Skeletal muscle satellite cell (primary cell): ENCODE data around the gene CIAO3.
A peak's percentile ranks its signal among the peaks of the same experiment; 100 is the strongest.
"Not testable (repeated sequence)": the region's sequence is repeated elsewhere in the genome, so short reads cannot be mapped to it uniquely, and the experiment has no call there.

Experiments used
- H3K27me3 ChIP-seq: 2 replicates; pipeline ENCODE4 v1.7.0; 2013; ENCODE audit warnings: low read length; ENCODE audit not compliant: control insufficient read depth, insufficient read depth
- H3K36me3 ChIP-seq: 2 replicates; pipeline ENCODE4 v1.7.0; 2013; ENCODE audit warnings: mild to moderate bottlenecking, control low read depth, low read length; ENCODE audit not compliant: insufficient read depth
- H3K4me1 ChIP-seq: 2 replicates; pipeline ENCODE4 v1.7.0; 2013; ENCODE audit warnings: low read length; ENCODE audit not compliant: control insufficient read depth, insufficient read depth
- H3K4me2 ChIP-seq: 2 replicates; pipeline ENCODE4 v1.7.0; 2013; ENCODE audit warnings: mild to moderate bottlenecking, low read length
- H3K4me3 ChIP-seq: 2 replicates; pipeline ENCODE4 v1.7.0; 2013; ENCODE audit warnings: low read length
- H3K9ac ChIP-seq: 2 replicates; pipeline ENCODE4 v1.7.0; 2013; ENCODE audit warnings: mild to moderate bottlenecking, low read depth, low read length, moderate library complexity
- H3K9me3 ChIP-seq: replicated peaks from 2 replicates; pipeline ENCODE4 v1.7.0; 2013; ENCODE audit warnings: mild to moderate bottlenecking, control low read depth, low read length

The CIAO3 gene

DNA sequence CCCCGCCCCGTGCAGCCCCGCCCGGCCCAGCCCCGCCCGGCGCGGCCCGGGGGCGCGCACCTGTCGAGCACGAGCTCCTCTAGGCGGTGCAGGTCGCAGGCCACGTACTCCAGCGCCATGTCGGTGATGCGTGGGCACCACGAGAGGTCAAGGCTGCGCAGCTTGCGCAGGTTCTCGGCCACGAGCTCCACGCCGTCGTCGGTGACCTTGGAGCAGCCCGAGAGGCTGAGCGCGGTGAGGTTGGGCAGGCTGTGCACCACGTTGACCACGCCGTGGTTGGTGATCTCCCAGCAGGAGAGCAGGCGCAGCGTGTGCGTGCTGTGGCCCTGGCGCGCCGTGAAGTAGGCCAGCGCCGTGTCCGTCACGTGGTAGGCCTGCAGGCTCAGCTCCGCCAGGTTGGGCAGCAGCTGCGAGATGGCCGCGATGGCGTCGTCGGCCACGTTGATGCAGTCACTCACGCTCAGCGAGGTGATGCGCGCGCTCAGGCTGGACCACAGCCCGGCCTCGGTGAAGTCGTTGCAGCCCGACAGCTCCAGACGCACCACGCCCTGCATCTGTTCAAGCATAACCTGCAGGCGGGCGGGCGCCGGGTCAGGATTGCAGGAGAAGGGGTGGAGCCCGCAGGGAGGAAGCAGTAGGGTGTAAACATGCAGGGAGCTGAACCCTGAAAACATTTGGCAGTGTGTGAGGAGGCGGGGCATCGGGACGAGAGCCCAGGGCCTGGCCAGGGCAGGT is 45.3 kb downstream of the CIAO3 start:
- Histone ChIP-seq H3K36me3 (no peaks in the 10 kb centered on the region), H3K4me3 (no peak overlapping the region), H3K9me3 (no peaks in the 10 kb centered on the region), H3K4me2 (peak overlapping the region; percentile 27), H3K9ac (no peak overlapping the region), H3K27me3 (peaks cover 54% of the 10 kb centered on the region), H3K4me1 (peaks cover 1% of the 10 kb centered on the region)

DNA sequence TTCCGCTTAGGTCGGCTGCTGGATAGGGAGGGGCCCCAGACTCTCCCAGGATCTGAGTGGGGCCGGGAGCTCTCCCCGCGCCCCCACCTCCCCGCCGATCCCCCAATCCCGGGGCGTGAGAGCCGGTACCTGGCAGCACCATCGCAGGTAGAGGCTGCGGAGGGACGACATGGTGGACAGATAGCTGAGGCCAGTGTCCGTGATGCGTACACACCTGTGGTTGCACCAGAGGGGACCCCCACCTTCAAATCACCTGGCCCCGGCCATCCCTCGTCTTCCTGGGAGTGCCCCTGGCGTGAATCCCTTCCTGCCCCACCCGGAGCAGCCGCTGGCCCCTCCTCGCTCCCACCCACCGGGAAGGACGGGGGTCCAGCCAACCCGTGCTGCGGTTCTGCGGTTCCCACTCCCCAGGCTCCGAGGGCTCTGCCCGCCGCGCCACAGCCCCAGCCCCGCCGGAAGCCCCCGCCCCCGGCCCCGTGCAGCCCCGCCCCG is 45.9 kb downstream of the CIAO3 start:
- Histone ChIP-seq H3K9ac (no peak overlapping the region), H3K36me3 (no peaks in the 10 kb centered on the region), H3K9me3 (no peaks in the 10 kb centered on the region), H3K4me1 (peaks cover 3% of the 10 kb centered on the region), H3K4me3 (no peak overlapping the region), H3K4me2 (no peak overlapping the region), H3K27me3 (peaks cover 48% of the 10 kb centered on the region)

DNA sequence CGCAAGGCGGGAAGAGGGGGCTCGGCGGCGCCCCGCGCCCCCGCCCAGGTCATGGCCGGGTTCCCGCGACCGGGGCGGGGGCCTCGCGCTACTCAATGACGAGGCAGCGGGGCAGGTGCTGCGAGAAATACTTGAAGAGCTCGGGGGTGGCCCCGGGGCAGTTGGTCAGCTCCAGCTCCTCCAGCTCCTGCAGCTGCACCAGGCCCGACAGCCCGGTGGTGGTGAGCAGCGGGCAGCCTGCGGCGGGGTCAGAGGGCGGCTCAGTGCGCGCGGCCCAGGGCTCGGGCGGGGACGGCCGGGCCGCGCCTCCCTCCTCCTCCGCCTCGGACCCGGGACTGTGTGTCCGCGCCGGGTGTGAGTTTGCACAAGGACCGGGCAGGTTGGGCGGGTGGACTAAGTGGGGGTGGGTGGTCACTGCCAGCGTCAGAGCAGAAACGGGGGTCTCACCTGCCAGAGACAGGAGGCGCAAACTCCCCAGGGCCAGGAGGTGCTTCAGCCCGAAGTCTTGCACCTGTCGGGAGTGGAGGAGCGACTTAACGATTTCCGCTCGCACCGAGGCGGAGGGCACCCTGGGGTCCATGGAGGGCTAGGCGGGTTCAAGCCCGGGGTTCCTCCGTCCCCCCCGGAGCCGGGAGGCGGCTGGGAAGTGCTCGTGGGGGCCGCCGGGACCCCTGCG is 46.5 kb downstream of the CIAO3 start:
- Histone ChIP-seq H3K9ac (no peak overlapping the region), H3K4me1 (peaks cover 8% of the 10 kb centered on the region), H3K4me3 (no peak overlapping the region)

DNA sequence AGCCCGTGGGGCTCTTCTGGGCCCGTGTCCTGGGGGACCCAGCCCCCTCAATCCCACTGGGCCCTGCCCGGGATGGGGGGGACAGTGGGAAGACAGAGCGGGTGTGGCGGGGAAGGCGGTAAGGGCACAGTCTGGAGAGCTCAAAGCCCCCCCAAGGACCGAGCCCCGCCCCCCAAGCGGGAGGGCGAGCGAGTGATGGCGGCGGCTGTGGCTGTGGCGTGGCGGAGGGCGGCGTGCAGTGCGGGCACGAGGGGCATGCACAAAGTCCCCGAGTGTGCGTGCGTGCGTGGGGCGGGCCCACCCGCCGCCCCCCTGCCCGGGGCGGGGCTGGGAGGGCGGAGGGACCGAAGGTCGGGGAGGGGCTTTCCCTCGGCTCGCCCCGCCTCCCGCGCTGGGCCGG is 47.0 kb downstream of the CIAO3 start:
- no peaks in the 10 kb centered on the region for H3K36me3 ChIP-seq
- H3K27me3 ChIP-seq, result peaks cover 45% of the 10 kb centered on the region
- H3K9me3 ChIP-seq, result no peaks in the 10 kb centered on the region
- peaks cover 14% of the 10 kb centered on the region for H3K4me1 ChIP-seq
- H3K4me2 ChIP-seq, result no peak overlapping the region
- H3K4me3 ChIP-seq, result no peak overlapping the region
- H3K9ac ChIP-seq, result no peak overlapping the region

More for the DNA sequence above, 46.5 kb downstream of the CIAO3 start:
- no peaks in the 10 kb centered on the region for H3K36me3 ChIP-seq
- no peaks in the 10 kb centered on the region for H3K9me3 ChIP-seq
- peaks cover 45% of the 10 kb centered on the region for H3K27me3 ChIP-seq
- no peak overlapping the region for H3K4me2 ChIP-seq

DNA sequence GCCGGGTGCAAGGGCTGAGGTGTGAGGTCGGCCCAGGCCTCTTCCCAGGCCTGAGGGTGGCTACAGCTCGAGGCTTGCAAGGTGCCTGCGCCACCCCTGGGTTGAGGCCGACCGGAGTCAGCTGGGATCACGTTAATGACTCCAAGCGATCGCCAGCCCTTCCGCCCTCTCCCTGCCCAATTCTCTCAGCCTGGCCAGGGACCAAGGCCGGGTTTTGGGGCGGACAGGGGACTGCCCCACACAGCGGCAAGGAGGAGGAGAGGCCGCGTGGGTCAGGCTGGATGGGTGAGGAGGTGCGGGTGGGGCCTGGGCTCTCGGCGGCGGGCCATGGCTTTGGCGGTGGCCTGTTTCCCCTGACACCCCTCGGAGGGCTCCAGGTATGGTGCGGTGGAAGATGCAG is 47.4 kb downstream of the CIAO3 start:
- no peak overlapping the region for H3K9ac ChIP-seq
- no peak overlapping the region for H3K4me3 ChIP-seq
- peaks cover 43% of the 10 kb centered on the region for H3K27me3 ChIP-seq
- no peak overlapping the region for H3K4me2 ChIP-seq
- peaks cover 14% of the 10 kb centered on the region for H3K4me1 ChIP-seq
- no peaks in the 10 kb centered on the region for H3K36me3 ChIP-seq
- H3K9me3 ChIP-seq, result no peaks in the 10 kb centered on the region

DNA sequence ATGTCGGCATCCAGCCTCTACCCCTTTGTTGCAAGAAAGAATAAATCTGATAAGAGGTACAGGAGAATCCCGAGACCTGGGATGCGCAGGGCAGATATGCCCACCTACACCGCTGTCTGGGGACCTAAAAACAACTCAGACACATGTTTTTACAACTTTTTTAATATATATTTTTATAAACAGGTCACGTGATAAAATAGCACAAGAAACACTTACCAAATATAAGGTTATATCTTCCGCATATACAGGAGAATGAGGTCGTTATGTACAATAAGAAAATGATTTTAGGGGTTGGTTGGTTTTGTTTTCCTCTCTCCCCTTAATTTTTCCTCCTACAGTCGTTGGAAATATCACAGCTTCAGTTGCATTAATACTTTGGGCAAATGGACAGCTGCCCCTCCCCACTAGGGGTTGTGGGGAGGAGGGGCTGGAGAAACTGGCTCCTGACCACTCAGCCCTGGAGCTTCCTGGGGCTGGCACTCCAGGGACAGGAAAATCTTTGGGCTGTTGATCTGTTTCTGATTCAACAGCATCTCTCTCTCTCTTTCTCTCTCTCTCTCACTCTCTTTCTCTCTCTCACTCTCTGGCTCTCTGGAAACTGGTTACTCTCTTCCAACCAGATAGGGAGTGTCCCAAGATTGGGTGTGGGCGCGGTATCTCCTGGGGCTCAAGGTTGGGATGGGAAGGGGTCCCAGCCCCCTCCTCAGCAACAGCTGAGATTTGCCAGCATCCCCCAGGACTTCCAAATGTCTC is 48.3 kb downstream of the CIAO3 start:
- Histone ChIP-seq H3K4me1 (peaks cover 14% of the 10 kb centered on the region), H3K27me3 (peaks cover 42% of the 10 kb centered on the region)

DNA sequence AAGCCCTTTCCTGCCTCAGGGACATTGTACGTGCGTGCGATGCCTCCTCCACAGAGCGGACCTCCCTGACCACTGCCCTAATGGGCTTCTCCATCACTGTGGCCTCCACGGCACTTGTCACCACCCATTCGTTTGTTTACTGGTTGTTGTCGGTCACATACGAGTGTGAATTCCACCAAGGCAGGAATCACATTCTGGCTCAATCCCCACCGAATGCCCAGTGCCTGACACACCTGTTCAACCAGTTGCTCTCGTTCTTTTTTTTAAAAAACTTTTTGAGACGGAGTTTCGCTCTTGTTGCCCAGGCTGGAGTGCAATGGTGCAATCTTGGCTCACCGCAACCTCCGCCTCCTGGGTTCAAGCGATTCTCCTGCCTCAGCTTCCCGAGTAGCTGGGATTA is 49.6 kb downstream of the CIAO3 start:
- H3K4me2 ChIP-seq, H3K36me3 ChIP-seq, H3K9me3 ChIP-seq, H3K9ac ChIP-seq, H3K4me3 ChIP-seq: not testable (repeated sequence)
- H3K27me3 ChIP-seq, result peaks cover 39% of the 10 kb centered on the region
- H3K4me1 ChIP-seq, result peaks cover 14% of the 10 kb centered on the region

More for the DNA sequence above, 48.3 kb downstream of the CIAO3 start:
- no peaks in the 10 kb centered on the region for H3K36me3 ChIP-seq
- no peaks in the 10 kb centered on the region for H3K9me3 ChIP-seq
- no peak overlapping the region for H3K4me2 ChIP-seq
- H3K4me3 ChIP-seq, result no peak overlapping the region
- no peak overlapping the region for H3K9ac ChIP-seq

DNA sequence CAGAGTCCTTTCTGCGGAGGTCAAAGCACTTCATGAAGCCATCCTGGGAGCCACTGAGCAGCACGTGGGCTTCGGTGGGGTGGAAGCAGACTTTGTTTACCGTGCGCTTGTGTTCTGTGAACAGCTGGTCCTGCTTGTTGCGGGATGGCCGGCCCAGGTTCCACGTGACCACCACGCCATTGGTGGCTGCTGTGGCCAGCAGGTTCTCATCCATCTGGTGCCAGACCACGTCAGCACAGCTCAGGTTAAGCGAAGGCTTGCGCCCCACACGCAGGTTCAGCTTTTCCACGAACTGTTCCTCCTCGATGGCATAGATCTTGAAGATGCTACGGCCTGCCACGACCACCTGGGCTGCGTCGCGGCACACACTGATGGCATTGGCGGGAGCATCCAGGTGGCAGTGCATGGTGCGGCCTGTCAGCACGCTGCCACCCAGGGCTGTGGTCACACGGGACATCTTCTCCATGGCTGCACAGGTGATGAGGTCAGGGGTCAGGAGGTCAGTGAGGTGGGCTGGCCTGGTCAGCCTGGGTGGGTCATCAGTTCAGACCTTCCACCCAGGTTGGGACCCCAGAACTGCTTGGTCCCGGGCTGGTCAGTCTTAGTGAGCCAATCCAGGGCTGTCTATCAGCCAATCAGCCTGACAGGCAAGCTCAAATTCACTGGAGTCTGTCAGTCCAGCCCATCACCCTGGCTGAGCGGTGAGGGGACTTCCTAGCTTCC is 51.5 kb downstream of the CIAO3 start:
- peak overlapping the region; percentile 98 for H3K9ac ChIP-seq

DNA sequence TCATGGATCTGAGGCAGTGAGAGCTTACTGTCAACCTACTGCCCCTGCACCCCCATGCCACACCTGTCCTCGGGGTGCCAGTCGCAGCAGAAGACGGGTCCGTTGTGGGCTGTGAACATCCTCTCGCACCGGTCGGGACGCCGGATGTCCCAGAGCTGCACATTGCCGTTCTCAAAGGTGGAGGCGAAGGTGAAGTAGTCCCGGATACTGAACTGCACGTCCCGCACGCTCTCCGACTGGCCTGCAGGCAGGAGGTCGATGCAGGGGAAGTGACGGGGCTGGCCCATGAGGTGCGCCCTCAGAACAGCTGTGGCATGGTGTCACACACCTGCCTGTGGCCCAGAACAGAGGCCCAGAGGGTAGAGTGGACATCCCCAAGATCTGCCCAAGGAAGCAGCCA is 53.3 kb downstream of the CIAO3 start:
- H3K4me2 ChIP-seq, result no peak overlapping the region
- peaks cover 5% of the 10 kb centered on the region for H3K27me3 ChIP-seq
- H3K9ac ChIP-seq, result no peak overlapping the region
- no peak overlapping the region for H3K4me3 ChIP-seq
- H3K4me1 ChIP-seq, result peaks cover 36% of the 10 kb centered on the region
- H3K36me3 ChIP-seq, result peaks cover 21% of the 10 kb centered on the region
- no peaks in the 10 kb centered on the region for H3K9me3 ChIP-seq

More for the DNA sequence above, 51.5 kb downstream of the CIAO3 start:
- Histone ChIP-seq H3K4me3 (peak overlapping the region; percentile 100), H3K36me3 (peaks cover 12% of the 10 kb centered on the region), H3K4me2 (peak overlapping the region; percentile 96), H3K9me3 (no peaks in the 10 kb centered on the region), H3K4me1 (peaks cover 21% of the 10 kb centered on the region), H3K27me3 (peaks cover 22% of the 10 kb centered on the region)

DNA sequence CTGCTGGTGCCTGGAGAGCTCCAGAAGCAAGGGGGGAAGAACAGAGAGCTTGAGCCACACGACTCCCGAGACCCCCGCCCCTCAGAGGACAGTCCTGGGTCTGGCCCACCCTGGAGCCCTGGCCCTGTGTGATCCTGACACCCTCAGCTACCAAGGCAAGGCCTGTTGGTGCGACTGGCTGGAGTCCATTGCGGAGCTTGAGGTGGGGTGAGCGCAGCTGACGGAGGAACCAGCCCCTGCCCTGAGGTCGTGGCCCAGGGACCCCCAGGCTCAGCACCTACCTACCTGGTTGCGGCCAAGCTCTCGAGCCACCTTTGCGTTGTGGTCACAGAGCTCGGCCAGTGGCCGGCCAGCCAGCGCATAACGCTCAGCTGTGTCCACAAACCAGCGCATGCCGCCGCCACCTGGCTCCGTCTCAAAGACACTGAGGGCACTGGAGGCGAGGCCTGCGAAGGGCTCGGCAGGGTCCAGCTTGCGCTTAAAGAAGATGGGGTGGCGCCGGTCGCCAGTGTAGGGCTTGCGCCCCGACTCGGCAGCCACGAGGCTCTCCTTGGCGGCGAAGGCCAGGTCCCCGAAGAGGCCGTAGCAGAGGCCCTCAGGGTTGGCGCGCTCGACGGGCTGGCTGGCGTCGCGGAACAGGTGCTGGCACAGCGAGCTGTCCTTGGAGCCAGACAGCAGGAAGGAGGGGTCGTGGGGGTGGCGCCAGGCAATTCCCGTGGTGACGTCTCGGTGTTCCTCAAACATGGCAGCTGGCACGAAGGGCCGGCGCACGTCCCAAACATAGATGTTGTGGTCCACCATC is 54.1 kb downstream of the CIAO3 start:
- Histone ChIP-seq H3K4me2 (no peak overlapping the region), H3K4me1 (peaks cover 44% of the 10 kb centered on the region), H3K36me3 (peaks cover 29% of the 10 kb centered on the region), H3K4me3 (no peak overlapping the region), H3K9me3 (no peaks in the 10 kb centered on the region), H3K9ac (no peak overlapping the region), H3K27me3 (no peaks in the 10 kb centered on the region)
